GM21825 (cell line): ENCODE measurements around the gene SLC39A11.

Source experiments
- ATAC-seq: cut with Tn5 transposase; IDR thresholded peaks from one replicate; pipeline ENCODE4 v1.9.1; 2021; ENCODE audit warnings: mild to moderate bottlenecking, moderate library complexity; ENCODE audit not compliant: unreplicated experiment

SLC39A11 gene

GRCh38 chr17:72677714-72678390, 414.6 kb downstream of the SLC39A11 start:
- ATAC-seq, result no peak

GRCh38 chr17:72677108-72677507, 415.4 kb downstream of the SLC39A11 start:
- ATAC-seq, result no peak

- no peak for ATAC-seq
Measured at GRCh38 chr17:72672729-72673128, 419.8 kb downstream of the SLC39A11 start.

DNA sequence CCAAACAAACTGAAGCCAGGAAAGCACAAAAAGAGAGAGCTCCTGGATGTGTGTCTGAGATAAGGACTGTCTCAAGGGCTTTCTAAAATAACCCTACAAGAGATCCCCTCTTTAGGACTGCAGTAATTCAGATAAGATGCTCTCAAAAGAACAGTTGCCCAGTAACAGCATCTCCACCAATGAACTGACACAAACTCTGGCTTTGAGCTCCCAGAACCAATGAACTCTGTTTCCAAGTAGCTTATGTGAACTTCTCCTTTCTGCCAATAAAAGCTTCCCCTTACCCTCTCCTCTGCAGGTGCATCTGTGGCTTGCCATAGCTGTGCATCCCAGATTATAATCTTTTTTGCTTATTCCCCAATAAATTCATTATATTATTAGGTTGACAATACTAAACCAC, 421.5 kb downstream of the SLC39A11 start:
- no peak for ATAC-seq

DNA sequence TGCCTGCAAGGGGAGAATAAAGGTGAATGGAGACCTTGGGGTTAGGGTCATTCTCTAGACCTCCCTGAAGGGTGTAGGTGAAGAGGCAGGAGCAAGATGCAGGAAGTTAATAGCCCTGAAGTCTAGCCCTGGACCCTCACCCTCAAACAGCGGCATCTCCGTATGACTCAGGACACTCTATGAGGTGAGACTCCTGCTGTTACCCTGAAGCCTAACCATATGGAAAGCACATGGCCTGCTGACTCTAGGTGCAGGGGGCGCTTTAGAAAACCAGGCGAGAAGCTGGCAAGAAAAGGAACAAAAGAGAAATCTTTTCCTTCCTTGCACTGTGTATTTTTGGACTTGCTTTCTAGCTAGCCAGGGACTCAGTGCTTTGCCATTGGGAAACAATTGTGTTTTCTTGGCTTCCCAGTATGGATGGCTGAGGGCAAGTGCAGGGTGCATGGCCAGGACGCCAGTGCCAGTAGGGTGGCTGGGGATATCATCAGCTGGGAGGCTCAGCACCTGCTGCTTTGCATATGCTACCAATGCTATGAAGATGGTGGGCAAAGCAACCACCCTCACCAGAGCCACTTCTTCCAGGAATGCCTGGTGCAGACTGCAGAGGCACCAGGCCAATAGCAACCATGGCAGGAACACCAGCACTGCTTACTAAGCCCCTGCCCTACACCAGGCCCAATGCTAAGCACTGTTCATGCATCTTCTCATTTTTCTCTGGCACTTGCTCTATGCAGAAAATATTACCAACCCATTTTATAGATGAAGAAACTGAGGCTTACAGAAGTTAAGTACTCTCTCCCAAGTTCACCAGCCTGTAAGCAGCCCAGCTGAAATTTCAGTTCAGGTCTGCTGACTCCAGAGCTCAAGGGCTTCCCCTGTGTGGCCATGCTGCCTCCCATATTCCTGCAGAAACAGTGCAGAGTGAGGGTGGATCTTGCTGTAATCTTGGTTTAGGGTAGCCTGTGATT, 425.1 kb downstream of the SLC39A11 start:
- no peak for ATAC-seq

- ATAC-seq, result no peak
Measured at GRCh38 chr17:72665852-72666851, 426.3 kb downstream of the SLC39A11 start.

GRCh38 chr17:72662827-72663190, 429.7 kb downstream of the SLC39A11 start:
- ATAC-seq, result no peak

- no peak for ATAC-seq
Measured at GRCh38 chr17:72661945-72662826, 430.3 kb downstream of the SLC39A11 start.

DNA sequence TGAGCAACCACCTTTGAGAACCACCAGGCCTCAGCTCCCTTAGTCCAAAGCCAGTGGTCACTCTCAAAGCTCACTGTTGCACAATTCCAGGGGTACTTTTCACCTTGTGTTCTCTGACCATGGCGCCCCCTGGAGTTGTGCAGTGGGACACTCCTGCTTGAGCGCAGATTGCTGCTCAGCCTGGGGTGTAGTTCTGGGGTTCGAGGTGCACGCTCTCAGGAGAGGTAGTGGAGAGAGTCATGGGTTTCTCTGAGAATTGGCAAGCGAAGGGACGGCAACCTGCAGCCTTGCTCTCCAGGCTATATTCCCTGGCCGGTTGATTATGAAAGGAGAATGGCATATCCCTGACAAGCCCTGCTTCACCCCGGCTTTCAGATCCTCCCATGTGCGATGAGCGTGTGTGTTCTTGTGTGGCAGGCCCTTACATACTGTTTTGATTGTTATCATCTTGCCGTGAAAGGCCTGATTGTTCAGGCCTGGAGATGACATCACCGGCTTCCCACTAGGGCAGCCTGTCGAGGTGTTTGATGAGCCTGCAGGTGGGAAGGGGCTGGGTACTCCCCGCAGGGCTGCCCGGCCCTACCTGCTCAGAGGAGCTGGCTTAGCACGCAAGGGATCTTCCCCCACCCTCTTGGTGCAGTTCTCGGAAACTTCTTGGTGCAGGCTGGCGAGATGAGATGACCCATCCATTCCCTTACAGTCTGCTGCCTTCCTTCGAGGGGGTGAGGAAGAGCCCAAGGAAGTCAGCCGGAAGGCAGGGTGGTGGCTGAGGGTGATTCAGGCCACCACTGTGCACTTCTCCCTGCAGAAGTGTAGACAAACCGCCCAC, 431.2 kb downstream of the SLC39A11 start:
- no peak for ATAC-seq

DNA sequence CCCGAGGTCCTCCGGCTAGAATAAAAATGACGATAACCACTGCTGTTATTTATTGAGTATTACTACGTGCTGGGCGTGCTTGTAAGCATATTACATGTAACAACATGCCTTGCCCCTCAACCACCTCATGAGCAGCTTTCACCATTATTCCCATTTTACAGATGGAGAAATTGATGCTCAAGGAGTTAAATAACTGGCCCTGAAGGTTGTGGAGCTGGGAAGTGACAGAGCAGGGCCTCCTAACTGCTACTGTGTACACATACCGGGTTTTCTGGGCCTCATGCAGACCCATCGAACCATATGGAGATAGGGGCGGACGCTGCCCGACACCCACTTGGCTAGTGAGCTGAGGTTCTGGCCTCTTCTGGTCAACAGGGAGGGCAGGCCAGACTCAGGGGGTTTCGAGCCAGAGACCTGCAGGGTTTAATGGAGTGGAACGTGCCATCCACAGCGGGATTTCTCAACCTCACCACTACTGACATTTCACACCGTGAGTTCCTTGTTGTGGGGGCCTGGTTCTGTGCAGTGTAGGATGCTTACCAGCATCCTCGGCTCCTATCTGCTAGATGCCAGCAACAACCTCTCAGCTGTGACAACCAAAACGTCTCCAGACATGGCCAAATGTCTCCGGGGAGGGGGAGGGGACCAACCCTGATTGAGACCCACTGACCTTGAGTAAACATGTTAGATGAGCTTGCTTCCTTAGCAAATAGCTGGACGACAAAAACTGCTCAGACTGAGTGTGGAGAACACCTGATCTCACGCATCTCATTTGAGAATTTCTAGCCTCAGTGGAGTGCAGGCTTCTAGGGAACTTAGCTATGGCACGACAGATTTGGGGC, 432.0 kb downstream of the SLC39A11 start:
- ATAC-seq, result no peak

GRCh38 chr17:72659811-72660210, 432.7 kb downstream of the SLC39A11 start:
- no peak for ATAC-seq

- no peak for ATAC-seq
Measured at GRCh38 chr17:72658675-72659074, 433.8 kb downstream of the SLC39A11 start.

DNA sequence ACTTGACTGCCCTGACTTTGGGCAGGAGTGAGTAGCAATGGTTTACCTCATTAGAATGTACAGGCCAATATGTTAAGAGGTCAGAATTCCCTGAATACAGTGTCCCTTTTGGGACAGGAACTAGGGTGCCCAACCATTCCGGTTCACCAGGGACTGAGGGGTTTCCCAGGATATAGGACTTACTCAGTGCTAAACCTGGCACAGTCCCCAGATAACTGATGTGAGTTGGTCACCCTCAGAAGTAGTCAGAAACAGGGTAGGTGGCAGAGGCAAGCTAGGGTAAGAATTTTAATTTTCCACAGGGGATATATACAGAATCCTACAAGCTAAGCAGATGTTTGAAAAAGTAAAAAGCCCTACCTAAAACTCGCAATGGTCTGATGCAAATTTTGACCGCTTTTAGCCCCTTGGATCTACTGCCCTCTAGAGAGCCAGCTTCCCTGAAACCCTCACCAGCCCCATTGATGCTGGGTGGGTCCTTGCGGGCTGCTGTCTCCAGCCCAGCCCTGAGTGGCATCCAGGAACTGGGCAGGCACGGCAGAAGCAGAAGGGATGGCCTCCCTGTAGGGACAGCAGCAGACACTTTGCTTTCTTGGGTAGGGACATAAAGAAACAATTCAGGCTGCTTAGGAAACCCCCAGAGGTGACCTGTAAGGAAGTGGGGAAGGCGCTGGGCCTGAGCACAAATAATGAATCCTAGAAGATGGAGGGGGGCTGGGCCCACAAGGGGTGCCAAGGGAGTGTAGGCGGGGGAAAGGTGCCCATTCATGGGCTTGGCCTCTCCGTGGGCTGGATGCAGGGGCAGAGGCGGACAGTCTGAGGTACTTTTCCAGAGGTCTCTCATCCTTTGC, 434.8 kb downstream of the SLC39A11 start:
- no peak for ATAC-seq

DNA sequence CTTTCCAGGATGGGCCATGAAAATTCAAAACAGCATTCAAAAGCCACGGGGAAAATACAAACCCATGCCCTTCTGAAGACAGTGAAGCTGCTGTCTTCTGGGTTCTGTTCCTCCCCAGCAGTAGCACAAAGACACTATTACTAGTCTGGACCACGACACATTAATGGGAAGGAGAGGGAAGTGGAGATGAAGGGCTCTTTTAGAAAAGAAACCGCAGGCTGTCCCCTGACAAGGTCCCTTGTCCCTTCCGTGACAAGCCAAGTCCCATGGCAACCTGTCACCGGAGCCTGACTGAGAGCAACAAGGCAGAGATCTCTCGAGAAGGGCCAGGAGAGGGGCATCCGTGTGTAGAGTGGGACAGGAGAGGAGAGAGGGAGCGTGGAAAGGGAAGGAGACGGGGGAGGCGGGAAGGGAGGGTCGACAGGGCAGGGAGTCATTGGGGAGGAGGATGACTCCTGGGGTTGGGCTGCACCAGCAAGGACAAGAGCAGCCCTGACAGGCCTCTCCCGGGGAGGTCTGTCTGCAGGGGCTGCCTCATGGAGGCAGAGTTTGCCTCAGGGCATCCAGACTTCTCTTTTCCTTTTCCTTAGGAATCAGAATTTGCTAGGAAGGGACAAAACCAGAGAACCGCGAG, 436.2 kb downstream of the SLC39A11 start:
- ATAC-seq, result no peak

GRCh38 chr17:72654706-72655105, 437.8 kb downstream of the SLC39A11 start:
- ATAC-seq, result no peak

GRCh38 chr17:72651988-72652387, 440.5 kb downstream of the SLC39A11 start:
- ATAC-seq, result no peak

- no peak for ATAC-seq
Measured at GRCh38 chr17:72648702-72649101, 443.8 kb downstream of the SLC39A11 start.
